Measurements from ENCODE around the gene SLC36A2.
A peak's percentile ranks its signal among the peaks of the same experiment; 100 is the strongest.

SLC36A2 gene

DNA sequence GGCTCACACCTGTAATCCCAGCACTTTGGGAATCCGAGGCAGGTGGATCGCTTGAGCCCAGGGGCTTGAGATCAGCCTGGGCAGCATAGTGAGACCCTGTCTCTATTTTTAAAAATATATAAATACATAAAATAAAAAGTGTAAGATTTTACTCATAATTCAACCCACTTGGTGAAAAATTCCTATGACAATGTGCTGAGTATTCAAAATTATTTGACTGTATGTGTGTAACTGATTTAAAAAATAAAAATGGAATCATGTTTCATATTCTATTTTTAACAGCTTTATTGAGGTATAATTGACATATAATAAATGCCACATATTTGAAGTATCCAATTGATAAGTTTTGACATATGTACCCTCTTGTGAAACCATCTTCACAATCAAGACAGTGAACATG, 71.6 kb downstream of the SLC36A2 start:
- no peak for TF ChIP-seq POLR2AphosphoS5 (IDR thresholded peaks at IDR 0.05; ENCODE audit: low read depth, low read length)
- no peak for TF ChIP-seq PAX5 (IDR thresholded peaks at IDR 0.05; ENCODE audit: insufficient read depth, low read length, severe bottlenecking)
- no peak for TF ChIP-seq POU2F2 (IDR thresholded peaks at IDR 0.05; ENCODE audit: low read depth, low read length)
- TF ChIP-seq SPI1 (IDR thresholded peaks at IDR 0.05; ENCODE audit: low read depth, low read length) = no peak
- no peak for TF ChIP-seq TAF1 (IDR thresholded peaks at IDR 0.05; ENCODE audit: low read depth, low read length)
- no peak for TF ChIP-seq POLR2A (IDR thresholded peaks at IDR 0.05; ENCODE audit: low read depth, low read length)
- FAIRE-seq = no peak
- no peak for DNase-seq (ENCODE audit: insufficient read length, low spot score)

DNA sequence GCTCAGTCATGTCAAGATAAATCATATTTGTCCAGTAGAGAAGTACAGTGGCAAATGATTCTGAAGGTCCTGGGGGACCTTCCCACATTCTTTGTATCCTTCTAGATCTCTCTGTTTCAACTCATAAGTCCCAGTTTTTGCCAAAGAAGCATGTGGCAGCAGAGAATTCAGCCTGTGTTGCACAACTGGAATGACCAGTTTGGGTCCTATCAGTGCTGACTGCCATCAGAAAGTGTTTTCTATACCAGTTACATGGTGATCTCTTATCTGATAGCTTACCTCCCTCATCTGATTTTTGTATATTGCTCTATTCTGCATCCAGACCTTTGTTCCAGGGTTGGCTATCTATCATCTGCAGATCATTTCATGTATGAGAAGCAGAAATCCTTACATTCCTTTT, 72.7 kb downstream of the SLC36A2 start:
- DNase-seq (ENCODE audit: insufficient read length, low spot score) (no peak), FAIRE-seq (no peak)
- TF ChIP-seq POLR2A (IDR thresholded peaks at IDR 0.05; ENCODE audit: low read depth, low read length) (no peak), PAX5 (IDR thresholded peaks at IDR 0.05; ENCODE audit: insufficient read depth, low read length, severe bottlenecking) (no peak), SPI1 (IDR thresholded peaks at IDR 0.05; ENCODE audit: low read depth, low read length) (no peak), POLR2AphosphoS5 (IDR thresholded peaks at IDR 0.05; ENCODE audit: low read depth, low read length) (no peak), TAF1 (IDR thresholded peaks at IDR 0.05; ENCODE audit: low read depth, low read length) (no peak)

DNA sequence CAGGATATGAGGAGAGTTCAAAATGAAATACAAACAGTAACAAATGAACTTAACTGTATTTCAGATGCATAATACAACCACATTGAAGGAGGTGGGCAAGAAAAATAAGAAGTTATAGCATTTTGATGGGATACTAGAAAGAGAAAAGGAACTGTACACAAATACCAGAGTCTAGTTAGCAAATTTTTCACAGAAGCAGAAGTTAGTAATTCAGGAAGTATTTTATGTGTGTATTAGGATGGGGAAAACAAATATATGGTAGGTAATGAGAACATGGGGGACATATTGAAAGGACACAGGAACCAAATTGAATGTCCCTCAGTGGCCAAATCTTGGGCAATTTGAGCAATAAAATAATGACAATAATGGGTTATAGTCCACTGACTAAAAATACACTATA, 76.0 kb downstream of the SLC36A2 start:
- TF ChIP-seq PAX5 (IDR thresholded peaks at IDR 0.05; ENCODE audit: insufficient read depth, low read length, severe bottlenecking) (no peak), POU2F2 (IDR thresholded peaks at IDR 0.05; ENCODE audit: low read depth, low read length) (no peak), TAF1 (IDR thresholded peaks at IDR 0.05; ENCODE audit: low read depth, low read length) (no peak), SPI1 (IDR thresholded peaks at IDR 0.05; ENCODE audit: low read depth, low read length) (no peak), POLR2A (IDR thresholded peaks at IDR 0.05; ENCODE audit: low read depth, low read length) (no peak), POLR2AphosphoS5 (IDR thresholded peaks at IDR 0.05; ENCODE audit: low read depth, low read length) (no peak)
- no peak for DNase-seq (ENCODE audit: insufficient read length, low spot score)
- peak; percentile 48 for FAIRE-seq

DNA sequence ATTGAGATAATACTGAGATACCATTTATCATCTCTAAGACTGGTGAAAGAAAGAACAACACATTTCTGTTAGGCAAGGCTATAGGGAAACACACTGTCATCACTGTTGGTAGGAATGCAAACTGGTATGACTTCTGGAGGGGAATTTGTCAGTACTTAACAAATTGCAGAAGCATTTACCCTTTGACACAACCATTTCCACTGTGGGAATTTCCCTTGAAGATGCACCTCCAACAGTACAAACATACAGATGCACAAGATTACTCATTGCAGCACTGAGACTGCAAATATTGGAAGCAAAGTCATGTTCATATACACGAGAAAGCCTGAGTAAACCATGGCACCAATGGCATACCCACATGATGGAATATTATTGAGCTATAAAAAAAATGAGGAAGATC, 76.8 kb downstream of the SLC36A2 start:
- FAIRE-seq = peak; percentile 97
- TF ChIP-seq SPI1 (IDR thresholded peaks at IDR 0.05; ENCODE audit: low read depth, low read length) (peak; percentile 34; the same call in 1 of the 2 replicates), POU2F2 (IDR thresholded peaks at IDR 0.05; ENCODE audit: low read depth, low read length) (no peak)
- DNase-seq (ENCODE audit: insufficient read length, low spot score) = no peak

DNA sequence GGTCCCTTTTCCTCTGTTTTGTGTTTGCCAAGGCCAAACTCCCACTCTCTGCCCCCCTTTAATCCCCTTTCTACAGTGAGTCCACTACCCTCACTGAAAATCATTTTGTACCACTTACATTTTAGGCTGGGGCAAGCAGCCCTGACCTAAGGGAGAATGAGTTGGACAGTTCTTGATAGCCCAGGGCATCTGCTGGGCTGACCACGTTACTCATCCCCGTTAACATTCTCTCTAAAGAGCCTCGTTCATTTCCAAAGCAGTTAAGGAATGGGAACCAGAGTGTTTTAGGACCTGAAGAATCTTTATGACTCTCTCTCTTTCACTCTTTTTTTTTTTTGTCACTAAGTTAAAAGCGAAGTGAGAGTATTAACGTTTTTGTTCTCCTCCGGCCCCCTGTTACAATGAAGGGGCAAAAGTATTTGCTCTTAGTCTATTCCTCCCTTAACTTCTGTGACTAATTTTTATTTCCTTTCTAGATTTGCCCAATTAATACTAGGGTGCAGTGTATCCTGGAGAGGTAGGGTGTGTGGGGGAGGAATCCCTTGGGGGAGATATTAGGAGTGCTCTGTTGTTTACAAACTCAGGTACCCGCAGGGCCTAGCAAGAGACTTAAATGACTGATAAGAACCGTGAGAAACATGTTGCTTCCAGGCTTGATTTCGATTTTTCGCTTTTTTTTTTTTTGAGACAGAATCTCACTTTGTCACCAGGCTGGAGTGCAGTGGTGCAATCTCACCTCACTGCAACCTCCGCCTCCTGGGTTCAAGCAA, 79.7 kb downstream of the SLC36A2 start:
- DNase-seq (ENCODE audit: insufficient read length, low spot score) (no peak), FAIRE-seq (no peak)
- no peak for TF ChIP-seq TAF1 (IDR thresholded peaks at IDR 0.05; ENCODE audit: low read depth, low read length)
- no peak for TF ChIP-seq SPI1 (IDR thresholded peaks at IDR 0.05; ENCODE audit: low read depth, low read length)
- no peak for TF ChIP-seq POLR2AphosphoS5 (IDR thresholded peaks at IDR 0.05; ENCODE audit: low read depth, low read length)
- no peak for TF ChIP-seq POLR2A (IDR thresholded peaks at IDR 0.05; ENCODE audit: low read depth, low read length)
